Measurements from ENCODE around the gene RGS3.

DNA sequence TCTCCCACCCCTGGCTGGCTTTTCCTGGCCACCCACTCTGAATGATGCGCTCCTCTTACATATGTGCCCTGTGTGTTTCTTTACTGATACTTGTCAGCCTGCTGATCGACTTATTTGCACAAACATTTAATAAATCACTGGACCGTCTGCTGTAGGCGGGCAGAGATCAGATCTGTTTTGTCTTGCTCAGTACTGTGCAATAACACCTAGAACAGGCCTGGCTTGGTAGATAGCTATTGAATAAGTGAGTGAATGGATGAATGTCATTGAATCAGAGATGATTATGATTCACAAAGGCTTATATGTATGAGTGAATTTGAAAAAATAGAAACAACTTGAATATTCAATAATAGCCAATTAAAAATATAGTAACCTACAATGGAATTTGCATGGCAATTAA, 165.1 kb downstream of the RGS3 start:
- TF ChIP-seq POLR2A (IDR thresholded peaks at IDR 0.05): no peak
- TF ChIP-seq, protein P1, sequence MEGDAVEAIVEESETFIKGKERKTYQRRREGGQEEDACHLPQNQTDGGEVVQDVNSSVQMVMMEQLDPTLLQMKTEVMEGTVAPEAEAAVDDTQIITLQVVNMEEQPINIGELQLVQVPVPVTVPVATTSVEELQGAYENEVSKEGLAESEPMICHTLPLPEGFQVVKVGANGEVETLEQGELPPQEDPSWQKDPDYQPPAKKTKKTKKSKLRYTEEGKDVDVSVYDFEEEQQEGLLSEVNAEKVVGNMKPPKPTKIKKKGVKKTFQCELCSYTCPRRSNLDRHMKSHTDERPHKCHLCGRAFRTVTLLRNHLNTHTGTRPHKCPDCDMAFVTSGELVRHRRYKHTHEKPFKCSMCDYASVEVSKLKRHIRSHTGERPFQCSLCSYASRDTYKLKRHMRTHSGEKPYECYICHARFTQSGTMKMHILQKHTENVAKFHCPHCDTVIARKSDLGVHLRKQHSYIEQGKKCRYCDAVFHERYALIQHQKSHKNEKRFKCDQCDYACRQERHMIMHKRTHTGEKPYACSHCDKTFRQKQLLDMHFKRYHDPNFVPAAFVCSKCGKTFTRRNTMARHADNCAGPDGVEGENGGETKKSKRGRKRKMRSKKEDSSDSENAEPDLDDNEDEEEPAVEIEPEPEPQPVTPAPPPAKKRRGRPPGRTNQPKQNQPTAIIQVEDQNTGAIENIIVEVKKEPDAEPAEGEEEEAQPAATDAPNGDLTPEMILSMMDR (IDR thresholded peaks at IDR 0.05): no peak

All from thyroid gland (tissue), 4 donors.